HepG2 (cell line): ENCODE results near the gene FIZ1.

Source experiments
- CAMTA2 ChIP-seq: sonication (generic); formaldehyde crosslinking; IDR thresholded peaks from 2 replicates; pipeline ENCODE4 v1.4.0; 2020; ENCODE audit warnings: mild to moderate bottlenecking, missing genetic modification reagents, borderline replicate concordance
- NR1H2 ChIP-seq: sonication (generic); formaldehyde crosslinking; IDR thresholded peaks from 2 replicates; pipeline ENCODE4 v1.8.1; 2022; ENCODE audit warnings: low read depth, missing genetic modification reagents, borderline replicate concordance
- RAD21 ChIP-seq: fragments of 450-650 bp; formaldehyde crosslinking; IDR thresholded peaks from 2 replicates; pipeline ENCODE4 v1.5.0; 2020; ENCODE audit warnings: mild to moderate bottlenecking
- RFX5 ChIP-seq: IDR thresholded peaks from 2 replicates; pipeline ENCODE4 v1.6.1; 2011; ENCODE audit warnings: low read depth, low read length, improper control_type of control experiment
- TCF7L2 ChIP-seq: IDR thresholded peaks from 2 replicates; pipeline ENCODE4 v1.6.1; 2011; ENCODE audit warnings: mild to moderate bottlenecking, low read depth, low read length, moderate library complexity
- ZNF275 ChIP-seq: sonication (generic); formaldehyde crosslinking; IDR thresholded peaks from 2 replicates; pipeline ENCODE4 v1.8.0; 2022; ENCODE audit warnings: missing genetic modification reagents, mild to moderate bottlenecking, inconsistent platforms, borderline replicate concordance
- ZNF768 ChIP-seq: sonication (generic); formaldehyde crosslinking; IDR thresholded peaks from 2 replicates; pipeline ENCODE4 v1.4.0; 2020; ENCODE audit warnings: missing genetic modification reagents
- TF ChIP-seq, protein P1 (sequence below): sonication (generic); formaldehyde crosslinking; IDR thresholded peaks from 2 replicates; pipeline ENCODE4 v1.4.0; 2020; ENCODE audit warnings: mild to moderate bottlenecking, missing genetic modification reagents
- TF ChIP-seq, protein P2 (sequence below): sonication (generic); formaldehyde crosslinking; IDR thresholded peaks from 2 replicates; pipeline ENCODE4 v1.9.0; 2021; ENCODE audit warnings: missing genetic modification reagents, borderline replicate concordance
- TF ChIP-seq, protein P3 (sequence below): sonication (generic); formaldehyde crosslinking; IDR thresholded peaks from 2 replicates; pipeline ENCODE4 v1.5.0; 2020; ENCODE audit warnings: mild to moderate bottlenecking, missing genetic modification reagents, moderate library complexity

DNA sequence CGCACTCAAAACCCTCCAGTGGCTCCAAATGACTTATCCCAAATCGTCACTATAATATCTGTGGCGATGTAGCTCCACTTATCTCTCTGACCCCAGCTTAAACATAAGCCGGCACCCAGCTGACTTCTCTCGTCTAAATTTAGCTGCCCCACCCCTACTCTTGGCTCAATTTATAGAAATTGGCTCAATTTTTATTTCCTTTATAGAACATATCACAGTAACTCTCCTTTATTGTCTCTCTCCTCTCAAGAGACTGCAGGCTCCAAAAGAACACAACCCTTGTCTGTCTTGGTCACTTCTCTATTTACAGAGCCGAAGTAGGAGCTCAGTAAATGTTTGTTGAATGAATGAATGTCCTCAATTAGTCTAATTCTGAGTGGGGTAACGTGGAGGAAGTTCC, 24.2 kb upstream of the FIZ1 start:
- no peak for TF ChIP-seq ZNF768 (CRISPR knock-in tag)
- TF ChIP-seq, protein P1, sequence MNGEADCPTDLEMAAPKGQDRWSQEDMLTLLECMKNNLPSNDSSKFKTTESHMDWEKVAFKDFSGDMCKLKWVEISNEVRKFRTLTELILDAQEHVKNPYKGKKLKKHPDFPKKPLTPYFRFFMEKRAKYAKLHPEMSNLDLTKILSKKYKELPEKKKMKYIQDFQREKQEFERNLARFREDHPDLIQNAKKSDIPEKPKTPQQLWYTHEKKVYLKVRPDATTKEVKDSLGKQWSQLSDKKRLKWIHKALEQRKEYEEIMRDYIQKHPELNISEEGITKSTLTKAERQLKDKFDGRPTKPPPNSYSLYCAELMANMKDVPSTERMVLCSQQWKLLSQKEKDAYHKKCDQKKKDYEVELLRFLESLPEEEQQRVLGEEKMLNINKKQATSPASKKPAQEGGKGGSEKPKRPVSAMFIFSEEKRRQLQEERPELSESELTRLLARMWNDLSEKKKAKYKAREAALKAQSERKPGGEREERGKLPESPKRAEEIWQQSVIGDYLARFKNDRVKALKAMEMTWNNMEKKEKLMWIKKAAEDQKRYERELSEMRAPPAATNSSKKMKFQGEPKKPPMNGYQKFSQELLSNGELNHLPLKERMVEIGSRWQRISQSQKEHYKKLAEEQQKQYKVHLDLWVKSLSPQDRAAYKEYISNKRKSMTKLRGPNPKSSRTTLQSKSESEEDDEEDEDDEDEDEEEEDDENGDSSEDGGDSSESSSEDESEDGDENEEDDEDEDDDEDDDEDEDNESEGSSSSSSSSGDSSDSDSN (CRISPR knock-in tag), result no peak
- TF ChIP-seq, protein P2, sequence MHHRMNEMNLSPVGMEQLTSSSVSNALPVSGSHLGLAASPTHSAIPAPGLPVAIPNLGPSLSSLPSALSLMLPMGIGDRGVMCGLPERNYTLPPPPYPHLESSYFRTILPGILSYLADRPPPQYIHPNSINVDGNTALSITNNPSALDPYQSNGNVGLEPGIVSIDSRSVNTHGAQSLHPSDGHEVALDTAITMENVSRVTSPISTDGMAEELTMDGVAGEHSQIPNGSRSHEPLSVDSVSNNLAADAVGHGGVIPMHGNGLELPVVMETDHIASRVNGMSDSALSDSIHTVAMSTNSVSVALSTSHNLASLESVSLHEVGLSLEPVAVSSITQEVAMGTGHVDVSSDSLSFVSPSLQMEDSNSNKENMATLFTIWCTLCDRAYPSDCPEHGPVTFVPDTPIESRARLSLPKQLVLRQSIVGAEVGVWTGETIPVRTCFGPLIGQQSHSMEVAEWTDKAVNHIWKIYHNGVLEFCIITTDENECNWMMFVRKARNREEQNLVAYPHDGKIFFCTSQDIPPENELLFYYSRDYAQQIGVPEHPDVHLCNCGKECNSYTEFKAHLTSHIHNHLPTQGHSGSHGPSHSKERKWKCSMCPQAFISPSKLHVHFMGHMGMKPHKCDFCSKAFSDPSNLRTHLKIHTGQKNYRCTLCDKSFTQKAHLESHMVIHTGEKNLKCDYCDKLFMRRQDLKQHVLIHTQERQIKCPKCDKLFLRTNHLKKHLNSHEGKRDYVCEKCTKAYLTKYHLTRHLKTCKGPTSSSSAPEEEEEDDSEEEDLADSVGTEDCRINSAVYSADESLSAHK (CRISPR knock-in tag), result no peak
- TF ChIP-seq, protein P3, sequence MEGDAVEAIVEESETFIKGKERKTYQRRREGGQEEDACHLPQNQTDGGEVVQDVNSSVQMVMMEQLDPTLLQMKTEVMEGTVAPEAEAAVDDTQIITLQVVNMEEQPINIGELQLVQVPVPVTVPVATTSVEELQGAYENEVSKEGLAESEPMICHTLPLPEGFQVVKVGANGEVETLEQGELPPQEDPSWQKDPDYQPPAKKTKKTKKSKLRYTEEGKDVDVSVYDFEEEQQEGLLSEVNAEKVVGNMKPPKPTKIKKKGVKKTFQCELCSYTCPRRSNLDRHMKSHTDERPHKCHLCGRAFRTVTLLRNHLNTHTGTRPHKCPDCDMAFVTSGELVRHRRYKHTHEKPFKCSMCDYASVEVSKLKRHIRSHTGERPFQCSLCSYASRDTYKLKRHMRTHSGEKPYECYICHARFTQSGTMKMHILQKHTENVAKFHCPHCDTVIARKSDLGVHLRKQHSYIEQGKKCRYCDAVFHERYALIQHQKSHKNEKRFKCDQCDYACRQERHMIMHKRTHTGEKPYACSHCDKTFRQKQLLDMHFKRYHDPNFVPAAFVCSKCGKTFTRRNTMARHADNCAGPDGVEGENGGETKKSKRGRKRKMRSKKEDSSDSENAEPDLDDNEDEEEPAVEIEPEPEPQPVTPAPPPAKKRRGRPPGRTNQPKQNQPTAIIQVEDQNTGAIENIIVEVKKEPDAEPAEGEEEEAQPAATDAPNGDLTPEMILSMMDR, result no peak
- no peak for TF ChIP-seq RFX5
- no peak for TF ChIP-seq CAMTA2 (CRISPR knock-in tag)
- no peak for TF ChIP-seq NR1H2 (CRISPR knock-in tag)
- no peak for TF ChIP-seq TCF7L2
- no peak for TF ChIP-seq ZNF275 (CRISPR knock-in tag)
- TF ChIP-seq RAD21 (CRISPR knock-in tag), result no peak
